GM23248 (cell line): ENCODE measurements around the gene RPL39L.

Experiments used
- EZH2 ChIP-seq: fragments of 200-600 bp; sonication (generic); IDR thresholded peaks from 2 replicates; pipeline ENCODE4 v1.6.1; 2018; ENCODE audit warnings: antibody characterized with exemption, mild to moderate bottlenecking; ENCODE audit not compliant: insufficient read depth, poor library complexity, severe bottlenecking
- EZH2phosphoT487 ChIP-seq: fragments of 200-600 bp; sonication (generic); IDR thresholded peaks from 2 replicates; pipeline ENCODE4 v1.6.1; 2018; ENCODE audit warnings: antibody characterized with exemption, moderate library complexity, mild to moderate bottlenecking, low read depth; ENCODE audit not compliant: insufficient read depth

DNA sequence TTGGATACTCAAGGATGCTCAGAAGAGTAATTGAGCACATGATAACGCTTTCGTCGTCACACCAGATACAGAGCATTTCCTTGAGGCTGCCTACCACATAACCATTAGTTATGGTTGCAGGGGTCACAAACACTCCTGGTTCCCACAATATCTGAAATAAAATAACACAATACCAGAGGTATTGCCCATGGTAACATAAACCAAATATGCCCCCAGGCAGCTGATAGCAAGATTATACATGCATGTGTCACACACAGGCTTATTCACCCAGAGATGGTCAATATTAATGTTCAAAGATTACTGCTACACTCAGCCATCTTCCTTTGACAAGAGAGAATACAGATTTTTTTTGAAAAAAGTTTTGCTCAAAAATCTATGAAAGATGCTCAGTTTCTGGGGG is 7.3 kb downstream of the RPL39L start:
- no peak for TF ChIP-seq EZH2
- TF ChIP-seq EZH2phosphoT487 = no peak
